IPS-NIHi7 (cell line): Measurements from ENCODE around the gene A2M.

Experiments
- DNase-seq: peaks from one replicate; pipeline ENCODE4 v3.0.0; 2012; ENCODE audit warnings: mixed read lengths; ENCODE audit errors: extremely low spot score

The A2M gene

GRCh38 chr12:9073076-9073475, 42.6 kb downstream of the A2M start:
- DNase-seq = no peak

GRCh38 chr12:9072481-9073038, 43.2 kb downstream of the A2M start:
- DNase-seq = no peak

- DNase-seq = no peak
Observed at GRCh38 chr12:9071969-9072368, 43.8 kb downstream of the A2M start.

- no peak for DNase-seq
Observed at GRCh38 chr12:9071518-9071917, 44.2 kb downstream of the A2M start.

GRCh38 chr12:9070351-9070750, 45.4 kb downstream of the A2M start:
- no peak for DNase-seq

GRCh38 chr12:9068600-9068999, 47.1 kb downstream of the A2M start:
- DNase-seq = no peak

- DNase-seq = no peak
Observed at GRCh38 chr12:9068086-9068485, 47.6 kb downstream of the A2M start.

GRCh38 chr12:9066755-9067423, 48.8 kb downstream of the A2M start:
- DNase-seq = no peak

- no peak for DNase-seq
Observed at GRCh38 chr12:9066183-9066623, 49.5 kb downstream of the A2M start.

GRCh38 chr12:9065607-9065856, 50.2 kb downstream of the A2M start:
- DNase-seq = no peak

- peak; percentile 92 for DNase-seq
Observed at GRCh38 chr12:9064815-9065606, 50.7 kb downstream of the A2M start.

GRCh38 chr12:9064201-9064814, 51.4 kb downstream of the A2M start:
- peak; percentile 79 for DNase-seq

GRCh38 chr12:9052610-9053009, 63.1 kb downstream of the A2M start:
- no peak for DNase-seq

GRCh38 chr12:9051158-9051550, 64.6 kb downstream of the A2M start:
- no peak for DNase-seq

GRCh38 chr12:9050521-9051157, 65.1 kb downstream of the A2M start:
- no peak for DNase-seq

- peak; percentile 30 for DNase-seq
Observed at GRCh38 chr12:9049520-9050133, 66.1 kb downstream of the A2M start.

- no peak for DNase-seq
Observed at GRCh38 chr12:9048930-9049329, 66.8 kb downstream of the A2M start.

- no peak for DNase-seq
Observed at GRCh38 chr12:9047105-9047504, 68.6 kb downstream of the A2M start.

GRCh38 chr12:9043766-9044165, 72.0 kb downstream of the A2M start:
- DNase-seq = no peak

- no peak for DNase-seq
Observed at GRCh38 chr12:9041321-9041720, 74.4 kb downstream of the A2M start.

GRCh38 chr12:9040484-9041186, 75.1 kb downstream of the A2M start:
- DNase-seq = no peak
